HepG2 (cell line): ENCODE results near the gene TMEM38B. TPM values are rescaled to one million over a fixed set of nuclear protein-coding genes. Genes with fewer than 3 reads are reported as not detected.

ENCODE experiments used
- ATAC-seq: fragments of 200-7000 bp; cut with Tn5 transposase; 3 replicates; pipeline ENCODE4 v1.9.1; 2020; ENCODE audit warnings: mild to moderate bottlenecking, moderate library complexity
- BruUV-seq: library from RNA; stranded (reverse); fragments of 400-500 nt; replicated peaks from 2 replicates; lab custom pipeline; 2021; lab: Mats Ljungman, UMichigan
- CTCF ChIA-PET: fragments of 300-600 bp; formaldehyde crosslinking; extraction: SDS; loops from one replicate; lab custom pipeline; 2021; ENCODE audit warnings: low total read pairs, inconsistent platforms, low intra/inter-chr PET ratio; lab: Yijun Ruan, JAX
- POLR2A ChIA-PET: fragments of 350-600 bp; sonication (Branson Sonifier 250); formaldehyde crosslinking; loops from one replicate; lab custom pipeline; 2020; ENCODE audit warnings: antibody characterized with exemption, inconsistent platforms; lab: Yijun Ruan, JAX
- DNase-seq: peaks from one replicate; pipeline ENCODE4 v3.0.0-alpha.2; 2015; ENCODE audit warnings: low spot score
- FAIRE-seq: peaks from 3 replicates; lab custom pipeline; 2011; peaks lifted over from hg19 to GRCh38; lab: Jason Lieb, UNC
- H2AFZ ChIP-seq: one replicate; pipeline ENCODE4 v1.6.1; 2011; ENCODE audit warnings: low read length, inconsistent platforms
- H3K27ac ChIP-seq: fragments of 300-600 bp; 3 replicates; pipeline ENCODE4 v1.8.0; 2011; ENCODE audit warnings: mixed run types, mild to moderate bottlenecking, mixed read lengths, low read length, inconsistent platforms; ENCODE audit not compliant: insufficient read depth; ENCODE audit errors: extremely low read length
- H3K27me3 ChIP-seq, 2 experiments: fragments of 200-600 bp in 1 of 2; 2 replicates in 1 of 2; 3 replicates in 1 of 2; pipeline versions ENCODE4 v1.6.0 to v1.8.0; 2011; ENCODE audit warnings: low read length in 2 of 2, mild to moderate bottlenecking in 2 of 2, moderate library complexity in 2 of 2, inconsistent platforms in 1 of 2; ENCODE audit not compliant: insufficient read depth in 2 of 2, control insufficient read depth in 1 of 2
- H3K36me3 ChIP-seq, 2 experiments: fragments of 200-600 bp in 1 of 2; replicated peaks in 1 of 2; 2 replicates in 1 of 2; 3 replicates in 1 of 2; pipeline versions ENCODE4 v1.5.1 to v1.8.0; 2011; ENCODE audit warnings: low read length in 2 of 2, inconsistent platforms in 1 of 2; ENCODE audit not compliant: insufficient read depth in 2 of 2, control insufficient read depth in 1 of 2
- H3K4me1 ChIP-seq: 2 replicates; pipeline ENCODE4 v1.5.1; 2012; ENCODE audit warnings: low read length, inconsistent platforms; ENCODE audit not compliant: insufficient read depth
- H3K4me2 ChIP-seq: 2 replicates; pipeline ENCODE4 v1.6.0; 2011; ENCODE audit warnings: low read depth, low read length, inconsistent platforms
- H3K4me3 ChIP-seq, 3 experiments: fragments of 200-600 bp in 1 of 3; sonication (generic), shearing (Covaris generic) in 1 of 3; replicated peaks in 1 of 3; 2 replicates each; pipeline ENCODE4 v1.5.1; 2011 to 2016; ENCODE audit warnings: low read length in 3 of 3, inconsistent platforms in 2 of 3, low read depth in 2 of 3, mild to moderate bottlenecking in 2 of 3, control low read depth in 1 of 3, mixed read lengths in 1 of 3; ENCODE audit not compliant: insufficient read depth in 1 of 3
- H3K79me2 ChIP-seq: one replicate; pipeline ENCODE4 v1.6.1; 2011; ENCODE audit warnings: low read length, inconsistent platforms; ENCODE audit not compliant: insufficient read depth
- H3K9ac ChIP-seq: 2 replicates; pipeline ENCODE4 v1.6.0; 2011; ENCODE audit warnings: mild to moderate bottlenecking, low read depth, low read length, inconsistent platforms; ENCODE audit not compliant: insufficient read depth
- H3K9me3 ChIP-seq: 2 replicates; pipeline ENCODE4 v1.5.1; 2012; ENCODE audit warnings: mild to moderate bottlenecking, low read length
- H4K20me1 ChIP-seq: 2 replicates; pipeline ENCODE4 v1.6.0; 2011; ENCODE audit warnings: inconsistent platforms, mild to moderate bottlenecking, low read length, moderate library complexity; ENCODE audit not compliant: insufficient read depth
- CREBL2 ChIP-seq: sonication (generic); formaldehyde crosslinking; IDR thresholded peaks from 2 replicates; pipeline ENCODE4 v1.8.1; 2023; ENCODE audit warnings: missing genetic modification reagents, mild to moderate bottlenecking, borderline replicate concordance
- ERF ChIP-seq: IDR thresholded peaks from 2 replicates; pipeline ENCODE4 v1.6.1; 2018; ENCODE audit warnings: missing biosample characterization, missing genetic modification reagents
- HMG20A ChIP-seq: IDR thresholded peaks from 2 replicates; pipeline ENCODE4 v1.6.1; 2016; ENCODE audit warnings: borderline replicate concordance
- MIXL1 ChIP-seq: IDR thresholded peaks from 2 replicates; pipeline ENCODE4 v1.6.1; 2016
- MTF2 ChIP-seq: sonication (generic); formaldehyde crosslinking; IDR thresholded peaks from 2 replicates; pipeline ENCODE4 v1.5.0; 2020; ENCODE audit warnings: missing genetic modification reagents, borderline replicate concordance
- MXD3 ChIP-seq: IDR thresholded peaks from 2 replicates; pipeline ENCODE4 v1.6.1; 2016; ENCODE audit warnings: mild to moderate bottlenecking, missing biosample characterization, missing genetic modification reagents
- NFKB2 ChIP-seq: sonication (generic); formaldehyde crosslinking; IDR thresholded peaks from 2 replicates; pipeline ENCODE4 v1.4.0; 2020; ENCODE audit warnings: missing genetic modification reagents, borderline replicate concordance
- RERE ChIP-seq: IDR thresholded peaks from 2 replicates; pipeline ENCODE4 v1.6.1; 2016; ENCODE audit warnings: low read depth, missing genetic modification reagents, missing compliant biosample characterization
- SMAD1 ChIP-seq: sonication (generic); formaldehyde crosslinking; IDR thresholded peaks from 2 replicates; pipeline ENCODE4 v1.4.0; 2020; ENCODE audit warnings: missing genetic modification reagents, low read depth, mild to moderate bottlenecking, borderline replicate concordance
- SPEN ChIP-seq: sonication (generic); formaldehyde crosslinking; IDR thresholded peaks from 2 replicates; pipeline ENCODE4 v1.5.1; 2020; ENCODE audit warnings: low read depth, mild to moderate bottlenecking, missing genetic modification reagents
- YEATS2 ChIP-seq: sonication (generic); formaldehyde crosslinking; IDR thresholded peaks from 2 replicates; pipeline ENCODE4 v1.4.0; 2020; ENCODE audit warnings: missing genetic modification reagents, borderline replicate concordance
- ZMYM4 ChIP-seq: sonication (generic); formaldehyde crosslinking; IDR thresholded peaks from 2 replicates; pipeline ENCODE4 v1.8.1; 2023; ENCODE audit warnings: mild to moderate bottlenecking, missing genetic modification reagents
- ZNF143 ChIP-seq: sonication (generic); formaldehyde crosslinking; IDR thresholded peaks from 2 replicates; pipeline ENCODE4 v1.4.0; 2020; ENCODE audit warnings: missing genetic modification reagents
- ZNF256 ChIP-seq: sonication (generic); formaldehyde crosslinking; conservative IDR thresholded peaks from 2 replicates; pipeline ENCODE4 v1.4.0; 2020; ENCODE audit warnings: missing genetic modification reagents
- ZNF557 ChIP-seq: sonication (generic); formaldehyde crosslinking; IDR thresholded peaks from 2 replicates; pipeline ENCODE4 v1.4.0; 2020; ENCODE audit warnings: missing genetic modification reagents
- ZNF607 ChIP-seq: sonication (generic); formaldehyde crosslinking; IDR thresholded peaks from 2 replicates; pipeline ENCODE4 v1.5.1; 2020; ENCODE audit warnings: missing genetic modification reagents, mild to moderate bottlenecking, borderline replicate concordance
- WGBS: methylation state at CpG from one replicate; pipeline ENCODE4 v1.1.6; 2017; ENCODE audit warnings: low lambda C conversion rate; 5-methylcytosine and 5-hydroxymethylcytosine counted together
- in situ Hi-C: cut with HindIII; loops from 2 replicates; pipeline ENCODE4 v1.10.0; 2017; ENCODE audit warnings: low pct_unique_long_range_greater_than_20kb; ENCODE audit not compliant: extremely low pct_ligation_motif_present
- intact Hi-C: fragments of 100-400 bp; cut with micrococcal nuclease; formaldehyde crosslinking; loops from one replicate; pipeline ENCODE4 v1.10.0; 2022; ENCODE audit not compliant: unreplicated experiment
- polyA plus RNA-seq, 8 experiments: library from polyadenylated mRNA; depleted of rRNA in 3 of 8; stranded (reverse) in 7 of 8; unstranded in 1 of 8; fragments of >200 nt; fragmentation: Illumina TruSeq in 4 of 8; extraction: Trizol in 4 of 8; gene quantifications; 2 replicates each; pipeline versions ENCODE4 v1.2.1 to v1.2.3, GENCODE V29; 2011 to 2016; ENCODE audit warnings: low read depth in 4 of 8, missing spikeins in 1 of 8, mixed read lengths in 1 of 8; ENCODE audit not compliant: insufficient read depth in 1 of 8
- total RNA-seq, 5 experiments: library from RNA; depleted of rRNA; stranded (reverse); fragments of >200 nt; fragmentation: Illumina TruSeq; extraction: Trizol; gene quantifications; 2 replicates each; pipeline ENCODE4 v1.2.3, GENCODE V29; 2016; ENCODE audit warnings: low read depth in 1 of 5

Gene TMEM38B
- total and polyA plus RNA-seq, 2 of the 13 experiments (the other 11 are each of a cell fraction or from before 2014, with no cell fraction given) = 13.4 to 32.4 TPM

- in situ Hi-C loops = no loop called here
- Histone ChIP-seq H3K4me3 (no peak overlapping the region), H3K27ac (no peak overlapping the region), H3K9me3 (no peaks in the 10 kb centered on the region), H3K4me2 (no peak overlapping the region), H3K9ac (no peak overlapping the region), H2AFZ (no peak overlapping the region), H3K79me2 (no peaks in the 10 kb centered on the region), H4K20me1 (no peaks in the 10 kb centered on the region), H3K36me3 (no peaks in the 10 kb centered on the region), H3K27me3 (no peaks in the 10 kb centered on the region), H3K4me1 (peaks cover 21% of the 10 kb centered on the region)
- no peak for DNase-seq
- ChIA-PET CTCF (no interaction called here), POLR2A (no interaction called here)
- FAIRE-seq = no peak
- WGBS = 0% methylated on average over 1 of the region's 1 CpG
- TF ChIP-seq ZNF607 (CRISPR knock-in tag) = no peak
- TF ChIP-seq ZMYM4 (CRISPR knock-in tag) = no peak
- TF ChIP-seq ZNF557 (CRISPR knock-in tag) = no peak
- TF ChIP-seq RERE (CRISPR knock-in tag) = no peak
- no peak for TF ChIP-seq ERF
- no peak for TF ChIP-seq CREBL2
- no peak for TF ChIP-seq MTF2 (CRISPR knock-in tag)
- TF ChIP-seq NFKB2 = no peak
- TF ChIP-seq SPEN (CRISPR knock-in tag) = no peak
- no peak for TF ChIP-seq MIXL1 (CRISPR knock-in tag)
- TF ChIP-seq ZNF256 (CRISPR knock-in tag) = no peak
- no peak for TF ChIP-seq HMG20A
- no peak for TF ChIP-seq YEATS2 (CRISPR knock-in tag)
- no peak for TF ChIP-seq MXD3
- TF ChIP-seq ZNF143 (CRISPR knock-in tag) = no peak
- no peak for TF ChIP-seq SMAD1 (CRISPR knock-in tag)
- BruUV-seq = no TSS peak
- intact Hi-C loops = no loop called here
- no peak for ATAC-seq
Observed at GRCh38 chr9:105683688-105684275, 10.6 kb upstream of the TMEM38B start.
